Esophagus muscularis mucosa (tissue), 3 donors: ENCODE data around the gene VAMP7.
"Not testable (repeated sequence)": the region's sequence is repeated elsewhere in the genome, so short reads cannot be mapped to it uniquely, and the experiment has no call there.

Experiments
- CTCF ChIP-seq, 3 experiments: fragments of 200-600 bp in 2 of 3; fragments of 450-650 bp in 1 of 3; sonication (generic) in 2 of 3; IDR thresholded peaks; one replicate each; pipeline ENCODE4 v1.5.1; 2017 to 2019; ENCODE audit warnings: antibody characterized with exemption in 3 of 3, mild to moderate bottlenecking in 2 of 3, moderate library complexity in 1 of 3
- POLR2A ChIP-seq: fragments of 450-650 bp; IDR thresholded peaks from one replicate; pipeline ENCODE4 v1.6.1; 2017; ENCODE audit warnings: antibody characterized with exemption, moderate library complexity, mild to moderate bottlenecking, low read depth

- TF ChIP-seq POLR2A; CTCF (IDR thresholded peaks at IDR 0.05): not testable (repeated sequence)
Measured at GRCh38 chrX:155930852-155931618, 49.9 kb downstream of the VAMP7 start.
